Lower leg skin (tissue), 4 donors: Measurements from ENCODE around the gene CTXN2. TPM values are rescaled to one million over a fixed set of nuclear protein-coding genes. Genes with fewer than 3 reads are reported as not detected.

ENCODE experiments used
- DNase-seq, 2 donors: peaks; one replicate each; pipeline ENCODE4 v3.0.0-alpha.2; 2019; ENCODE audit warnings: low spot score in 2 of 2
- H3K4me3 ChIP-seq: fragments of 200-600 bp; sonication (generic); 2 replicates; pipeline ENCODE4 v1.5.1; 2017; ENCODE audit warnings: mild to moderate bottlenecking, low read depth; ENCODE audit not compliant: poor library complexity, severe bottlenecking
- POLR2A ChIP-seq, 2 donors: fragments of 450-650 bp; IDR thresholded peaks; one replicate each; pipeline ENCODE4 v1.6.1; 2016 to 2017; ENCODE audit warnings: antibody characterized with exemption in 2 of 2, mild to moderate bottlenecking in 1 of 2, moderate library complexity in 1 of 2
- WGBS, 2 donors: methylation state at CpG; one replicate each; pipeline ENCODE4 v1.1.5; 2018; 5-methylcytosine and 5-hydroxymethylcytosine counted together
- intact Hi-C: fragments of 100-400 bp; cut with DNase I; formaldehyde crosslinking; loops from one replicate; pipeline ENCODE4 v1.15.0; 2023; ENCODE audit warnings: low total_unique reads
- total RNA-seq, 4 donors: library from RNA; depleted of rRNA; stranded (reverse); fragments of >200 nt; gene quantifications; one replicate each; pipeline ENCODE4 v1.1.0, GENCODE V29; 2016
- TF ChIP-seq, protein P1 (sequence below), 3 donors: fragments of 450-650 bp; IDR thresholded peaks; one replicate each; pipeline ENCODE4 v1.5.1; 2016; ENCODE audit warnings: antibody characterized with exemption in 3 of 3, mild to moderate bottlenecking in 3 of 3, moderate library complexity in 2 of 3

CTXN2 gene
- total RNA-seq, 4 donors from 2014 or later: not detected

DNA sequence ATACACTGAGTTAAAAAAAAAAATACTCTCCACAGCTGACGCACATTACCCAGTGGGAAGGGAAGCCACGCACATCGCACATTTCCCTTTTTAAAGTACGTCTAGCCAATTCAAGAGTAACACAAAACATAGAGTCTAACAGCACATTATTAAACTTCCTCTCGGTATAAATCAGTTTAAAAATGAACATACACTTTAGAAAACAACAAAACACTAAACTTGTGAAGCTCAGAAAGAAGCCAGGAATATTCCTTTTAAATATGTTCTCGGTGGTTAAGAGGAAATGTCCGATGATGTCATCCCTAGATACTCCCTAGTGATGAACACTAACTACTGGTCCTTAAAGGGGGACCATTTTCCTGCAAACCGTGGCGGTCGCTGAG, 14.1 kb upstream of the CTXN2 start:
- intact Hi-C loops: no loop called here
- H3K4me3 ChIP-seq: peak overlapping the region; percentile 18
- TF ChIP-seq, protein P1, sequence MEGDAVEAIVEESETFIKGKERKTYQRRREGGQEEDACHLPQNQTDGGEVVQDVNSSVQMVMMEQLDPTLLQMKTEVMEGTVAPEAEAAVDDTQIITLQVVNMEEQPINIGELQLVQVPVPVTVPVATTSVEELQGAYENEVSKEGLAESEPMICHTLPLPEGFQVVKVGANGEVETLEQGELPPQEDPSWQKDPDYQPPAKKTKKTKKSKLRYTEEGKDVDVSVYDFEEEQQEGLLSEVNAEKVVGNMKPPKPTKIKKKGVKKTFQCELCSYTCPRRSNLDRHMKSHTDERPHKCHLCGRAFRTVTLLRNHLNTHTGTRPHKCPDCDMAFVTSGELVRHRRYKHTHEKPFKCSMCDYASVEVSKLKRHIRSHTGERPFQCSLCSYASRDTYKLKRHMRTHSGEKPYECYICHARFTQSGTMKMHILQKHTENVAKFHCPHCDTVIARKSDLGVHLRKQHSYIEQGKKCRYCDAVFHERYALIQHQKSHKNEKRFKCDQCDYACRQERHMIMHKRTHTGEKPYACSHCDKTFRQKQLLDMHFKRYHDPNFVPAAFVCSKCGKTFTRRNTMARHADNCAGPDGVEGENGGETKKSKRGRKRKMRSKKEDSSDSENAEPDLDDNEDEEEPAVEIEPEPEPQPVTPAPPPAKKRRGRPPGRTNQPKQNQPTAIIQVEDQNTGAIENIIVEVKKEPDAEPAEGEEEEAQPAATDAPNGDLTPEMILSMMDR (IDR thresholded peaks at IDR 0.05): no peak
- no peak for TF ChIP-seq POLR2A (IDR thresholded peaks at IDR 0.05)
- WGBS, 2 donors: 6 to 8% methylated on average over 10 of the region's 10 CpGs
- DNase-seq: no peak

DNA sequence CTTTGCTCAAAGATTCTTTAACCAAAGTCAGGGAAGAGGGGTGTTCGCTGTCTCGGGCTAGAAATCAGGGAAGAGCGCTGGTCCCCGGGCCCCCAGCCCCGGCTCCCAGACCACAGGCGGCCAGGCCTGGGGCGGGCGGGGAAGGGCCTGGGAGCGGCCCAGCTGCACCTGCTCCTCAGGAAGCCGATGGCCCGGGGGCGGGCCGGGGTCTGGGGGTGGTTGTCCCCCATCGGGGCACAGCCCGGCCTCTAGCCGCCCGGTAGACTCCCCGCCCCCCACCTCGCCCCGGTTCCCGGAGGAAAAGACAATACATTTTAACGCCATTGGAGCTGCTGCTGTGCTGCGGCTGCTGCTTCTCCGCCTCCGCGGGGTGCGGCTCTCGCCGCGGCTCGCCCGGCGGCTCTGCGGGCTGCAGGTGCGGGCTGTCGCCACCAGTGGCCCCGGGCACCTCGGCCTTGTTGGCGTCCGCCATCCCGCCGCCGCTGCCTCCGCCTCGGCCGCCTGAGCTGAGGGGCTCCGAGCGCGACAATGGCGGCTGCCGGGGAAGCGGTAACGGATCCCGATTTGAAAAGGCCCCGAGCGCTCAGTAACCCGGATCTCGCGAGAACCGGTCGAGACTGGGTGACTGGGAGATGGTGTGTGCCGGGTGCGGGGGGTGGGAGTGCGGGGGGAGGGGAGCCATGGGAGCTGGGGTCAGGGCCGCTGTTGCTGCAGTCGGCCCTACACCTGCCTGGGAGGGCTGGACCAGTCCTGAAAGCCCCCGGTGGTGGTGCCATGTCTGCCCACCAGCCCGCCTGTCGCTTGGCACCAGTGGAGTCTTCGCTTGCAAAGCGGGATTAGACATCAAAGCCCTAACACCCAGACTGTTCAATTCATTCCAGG, 13.5 kb upstream of the CTXN2 start, which contains the start of gene MYEF2:
Gene MYEF2 (minus strand): TSS at position 530 of the 882 bp plus-strand sequence. CDS start 58 bp downstream, at position 472.
- TF ChIP-seq, protein P1 (IDR thresholded peaks at IDR 0.05): no peak
- no peak for TF ChIP-seq POLR2A (IDR thresholded peaks at IDR 0.05)
- peak within 1 kb of the TSS; percentile 18 for H3K4me3 ChIP-seq
- peak in 1 of 2 donors; percentile 87 for DNase-seq
- 6 to 7% methylated on average over 15 of the region's 71 CpGs for WGBS, 2 donors
- intact Hi-C loops: no loop called here

DNA sequence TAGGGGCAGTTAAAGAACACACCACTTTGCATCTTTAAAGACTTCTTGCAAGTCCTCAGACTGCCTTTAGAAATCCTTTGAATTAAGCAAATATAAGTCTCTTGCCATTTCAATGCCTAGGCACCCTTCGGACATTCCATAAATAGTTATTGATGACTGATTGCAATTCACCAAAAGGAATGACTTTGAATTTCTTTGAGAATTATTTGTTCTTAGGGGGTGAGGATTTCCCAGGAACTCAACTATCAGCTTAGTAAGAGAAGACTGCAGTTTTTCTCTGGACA, 12.9 kb upstream of the CTXN2 start:
- intact Hi-C loops: no loop called here
- no peak overlapping the region for H3K4me3 ChIP-seq
- no peak for DNase-seq
- 76 to 78% methylated on average over 1 of the region's 1 CpG for WGBS, 2 donors
- TF ChIP-seq, protein P1 (IDR thresholded peaks at IDR 0.05): no peak
- TF ChIP-seq POLR2A (IDR thresholded peaks at IDR 0.05): no peak

DNA sequence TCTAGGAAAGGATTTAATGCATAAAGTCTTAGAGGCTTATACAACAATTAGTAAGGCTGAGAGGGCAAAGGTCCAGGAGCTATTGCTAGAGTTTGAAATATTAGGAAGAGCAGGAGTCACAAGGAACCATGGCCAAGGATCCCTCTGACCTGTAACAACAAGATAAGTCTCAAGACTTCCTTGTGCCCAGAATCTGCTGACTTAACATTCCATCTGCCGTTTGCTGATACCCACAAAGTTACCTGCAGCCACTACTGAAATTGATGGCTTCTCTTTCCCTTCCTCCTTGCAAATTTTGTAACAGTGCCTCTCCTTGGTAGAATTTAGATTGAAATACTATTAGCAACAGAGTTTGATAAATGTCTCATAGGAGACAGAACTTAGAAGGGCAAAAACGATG, 8.7 kb upstream of the CTXN2 start:
- no peak overlapping the region for H3K4me3 ChIP-seq
- 67 to 69% methylated on average over 2 of the region's 2 CpGs for WGBS, 2 donors
- TF ChIP-seq, protein P1 (IDR thresholded peaks at IDR 0.05): no peak
- TF ChIP-seq POLR2A (IDR thresholded peaks at IDR 0.05): no peak
- no peak for DNase-seq
- intact Hi-C loops: no loop called here

DNA sequence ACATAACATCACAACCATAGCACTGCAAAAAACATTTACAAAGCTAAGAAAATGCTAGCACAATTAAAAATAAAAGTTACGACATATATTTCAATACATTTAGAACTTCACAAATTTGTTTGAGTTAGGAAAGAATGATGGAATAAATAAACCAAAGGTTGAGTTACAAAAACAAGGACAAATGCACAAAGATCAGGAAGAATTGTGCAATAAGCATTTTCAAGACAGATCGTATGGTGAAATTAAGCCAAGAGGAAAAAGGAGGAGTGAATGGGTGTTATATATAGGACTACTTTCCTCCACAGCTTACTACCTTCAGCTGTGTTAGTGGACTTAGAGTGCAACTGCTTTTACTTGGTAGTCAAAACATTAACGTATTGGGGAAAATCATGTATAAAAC, 5.9 kb upstream of the CTXN2 start:
- no peak overlapping the region for H3K4me3 ChIP-seq
- no peak for DNase-seq
- 83 to 84% methylated on average over 3 of the region's 3 CpGs for WGBS, 2 donors
- TF ChIP-seq POLR2A (IDR thresholded peaks at IDR 0.05): no peak
- TF ChIP-seq, protein P1 (IDR thresholded peaks at IDR 0.05): no peak
- intact Hi-C loops: no loop called here
